ENCODE results near the gene PFDN2. TPM values are rescaled to one million over a fixed set of nuclear protein-coding genes. Genes with fewer than 3 reads are reported as not detected.

The PFDN2 gene
- total and polyA plus RNA-seq, 2 of the 4 experiments (the other 2 are of a cell fraction): 62.4 to 179 TPM

- CTCF ChIA-PET: interaction anchor here (1.0 kb wide), 1 partner anchor 8 kb away, joined by 4 read pairs; no protein-coding TSS in a partner anchor
- peak within 1 kb of the TSS; percentile 16 for H2AFZ ChIP-seq (replicated peaks; ENCODE audit: low read length, poor library complexity)
Observed at GRCh38 chr1:161089251-161089924, 28.4 kb downstream of the PFDN2 start, which contains the start of gene NECTIN4. NECTIN4 (minus strand) TSS chr1:161089558; CDS start chr1:161089296, 262 bp downstream.

More at GRCh38 chr1:161089251-161089924, 28.4 kb downstream of the PFDN2 start, which contains the start of gene NECTIN4:
- no peak within 1 kb of the TSS for H4K91ac ChIP-seq (ENCODE audit: insufficient read depth, low read depth, low read length)
- H3K79me1 ChIP-seq (ENCODE audit: low read depth in 1 of 2, low read length in 2 of 2): no peaks in the 10 kb centered on the region
- intact Hi-C loops (cut with micrococcal nuclease): no loop called here
- no peak within 1 kb of the TSS for H3K27ac ChIP-seq (ENCODE audit: insufficient read depth, low read length)
- peaks cover 19% of the 10 kb centered on the region for H3K4me1 ChIP-seq (ENCODE audit: control insufficient read depth, insufficient read depth, low read length)
- TF ChIP-seq SMC3 (IDR thresholded peaks at IDR 0.05; ENCODE audit: low read depth, low read length): no peak
- peak within 1 kb of the TSS; percentile 10 for H2BK5ac ChIP-seq (ENCODE audit: low read depth, low read length, poor library complexity, severe bottlenecking)
- H4K5ac ChIP-seq (ENCODE audit: low read depth, low read length): peak within 1 kb of the TSS; percentile 21; the same call in 1 of the 2 replicates
- H3K27me3 ChIP-seq (ENCODE audit: control insufficient read depth, insufficient read depth, low read length): no peaks in the 10 kb centered on the region
- no peaks in the 10 kb centered on the region for H3K36me3 ChIP-seq (ENCODE audit: control insufficient read depth, insufficient read depth, low read length)
- H2AK5ac ChIP-seq (ENCODE audit: low read depth, low read length): 0 out of 2 replicates have a peak within 1 kb of the TSS, but pooled peaks have one; percentile 56
- ATAC-seq (ENCODE audit: low read depth) (no peak), DNase-seq (no peak)
- no peak within 1 kb of the TSS; the same call in 1 of the 2 replicates for H3K4ac ChIP-seq (ENCODE audit: low read depth, low read length)
- in situ Hi-C loops (cut with MboI; ENCODE audit: low sequenced_read_pairs): no loop called here
- no peak within 1 kb of the TSS for H3K4me3 ChIP-seq (ENCODE audit: insufficient read depth, low read depth, low read length)
- dilution Hi-C loops (cut with HindIII; ENCODE audit: low sequenced_read_pairs, unreplicated experiment): no loop called here
- no peak within 1 kb of the TSS for H3K4me2 ChIP-seq (ENCODE audit: low read depth, low read length)
- H2AK9ac ChIP-seq (replicated peaks; ENCODE audit: low read depth, low read length, poor library complexity): peak within 1 kb of the TSS; percentile 69
- POLR2A ChIA-PET (ENCODE audit: unreplicated experiment): no interaction called here
- H2BK20ac ChIP-seq (ENCODE audit: low read depth, low read length): no peak within 1 kb of the TSS
- H2BK120ac ChIP-seq (ENCODE audit: low read depth, low read length): no peak within 1 kb of the TSS; the same call in 1 of the 2 replicates
- no peak within 1 kb of the TSS; the same call in 2 of the 3 replicates for H2BK15ac ChIP-seq (ENCODE audit: low read depth, low read length)
- H3K23ac ChIP-seq (ENCODE audit: low read depth, low read length): no peak within 1 kb of the TSS
- no peak within 1 kb of the TSS for H3K9ac ChIP-seq (ENCODE audit: low read depth, low read length)
- no peaks in the 10 kb centered on the region for H3K9me3 ChIP-seq (ENCODE audit: control insufficient read depth, insufficient read depth, low read length)
- H4K20me1 ChIP-seq (ENCODE audit: insufficient read depth, low read length): no peaks in the 10 kb centered on the region
- WGBS, 2 experiments (ENCODE audit: extremely low coverage in 2 of 2, insufficient read length in 1 of 2): 49% methylated on average over 9 of the region's 22 CpGs; no CpG with 5 or more reads in 1 of the 2 experiments
- no peak within 1 kb of the TSS; the same call in none of the 2 replicates for H3K14ac ChIP-seq (replicated peaks; ENCODE audit: low read depth, low read length)
- H3K56ac ChIP-seq (ENCODE audit: extremely low read depth, insufficient read depth, low read length): no peak within 1 kb of the TSS
- H3K9me1 ChIP-seq (ENCODE audit: insufficient read depth, low read length): peaks cover 19% of the 10 kb centered on the region
- BruUV-seq (replicated peaks): no TSS peak
- 0 out of 2 replicates have a peak within 1 kb of the TSS, but pooled peaks have one; percentile 27 for H3K18ac ChIP-seq (ENCODE audit: low read depth, low read length)
- no peak within 1 kb of the TSS for H4K8ac ChIP-seq (ENCODE audit: low read depth in 2 of 2, low read length in 2 of 2)
